Measurements from ENCODE around the gene SLC27A4.

DNA sequence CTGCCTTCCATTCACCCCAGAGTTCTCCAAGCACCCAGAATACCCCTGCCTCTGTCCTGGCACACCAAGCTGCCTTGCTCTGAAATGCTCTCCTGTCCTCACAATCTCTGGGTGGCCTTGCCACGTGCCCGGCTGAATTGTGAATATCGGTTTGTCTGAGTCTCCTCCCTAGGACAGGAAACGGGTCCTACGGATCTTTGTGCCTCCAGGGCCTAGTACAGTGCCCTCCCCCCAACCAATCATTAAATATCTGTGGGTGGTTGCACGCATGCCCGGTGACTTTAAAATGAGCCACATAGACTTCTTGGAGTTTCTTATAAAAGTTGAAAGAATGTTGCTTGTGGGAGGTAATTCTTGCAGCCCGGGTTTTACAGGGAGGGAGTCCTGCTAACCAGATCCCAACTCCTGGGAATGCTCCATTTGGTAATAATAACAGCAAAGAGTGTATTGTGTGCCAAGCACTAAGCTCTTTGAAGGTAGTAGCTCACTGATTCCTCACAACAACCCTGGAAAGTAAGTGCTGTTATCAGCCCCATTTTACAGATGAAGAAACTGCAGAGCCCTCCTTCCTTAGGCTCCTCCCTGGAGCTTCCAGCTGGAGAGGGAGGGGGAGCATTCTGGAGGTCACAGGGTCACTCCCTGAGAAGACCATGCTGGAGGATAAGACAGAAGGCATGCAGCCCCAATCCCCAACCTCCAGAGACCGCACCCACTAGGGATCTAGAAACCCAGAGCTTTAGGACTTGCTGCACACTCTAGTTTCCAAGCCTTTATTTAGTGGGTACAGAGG lies 54.2 kb downstream of the SLC27A4 start:
- TF ChIP-seq POLR2AphosphoS5 (IDR thresholded peaks at IDR 0.05) (no peak), EP300 (IDR thresholded peaks at IDR 0.05) (no peak), POLR2A (IDR thresholded peaks at IDR 0.05) (no peak)
- TF ChIP-seq, protein P1, sequence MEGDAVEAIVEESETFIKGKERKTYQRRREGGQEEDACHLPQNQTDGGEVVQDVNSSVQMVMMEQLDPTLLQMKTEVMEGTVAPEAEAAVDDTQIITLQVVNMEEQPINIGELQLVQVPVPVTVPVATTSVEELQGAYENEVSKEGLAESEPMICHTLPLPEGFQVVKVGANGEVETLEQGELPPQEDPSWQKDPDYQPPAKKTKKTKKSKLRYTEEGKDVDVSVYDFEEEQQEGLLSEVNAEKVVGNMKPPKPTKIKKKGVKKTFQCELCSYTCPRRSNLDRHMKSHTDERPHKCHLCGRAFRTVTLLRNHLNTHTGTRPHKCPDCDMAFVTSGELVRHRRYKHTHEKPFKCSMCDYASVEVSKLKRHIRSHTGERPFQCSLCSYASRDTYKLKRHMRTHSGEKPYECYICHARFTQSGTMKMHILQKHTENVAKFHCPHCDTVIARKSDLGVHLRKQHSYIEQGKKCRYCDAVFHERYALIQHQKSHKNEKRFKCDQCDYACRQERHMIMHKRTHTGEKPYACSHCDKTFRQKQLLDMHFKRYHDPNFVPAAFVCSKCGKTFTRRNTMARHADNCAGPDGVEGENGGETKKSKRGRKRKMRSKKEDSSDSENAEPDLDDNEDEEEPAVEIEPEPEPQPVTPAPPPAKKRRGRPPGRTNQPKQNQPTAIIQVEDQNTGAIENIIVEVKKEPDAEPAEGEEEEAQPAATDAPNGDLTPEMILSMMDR (IDR thresholded peaks at IDR 0.05) = no peak
